Subcutaneous abdominal adipose tissue (tissue), 5 donors: ENCODE data around the gene KLF16.

ENCODE experiments used
- H3K27ac ChIP-seq: one replicate; pipeline ENCODE4 v1.7.0; 2013; ENCODE audit warnings: low read depth, mild to moderate bottlenecking, inconsistent platforms, low read length, moderate library complexity
- H3K27me3 ChIP-seq, 5 donors: one replicate each; pipeline ENCODE4 v1.7.0; 2013; ENCODE audit warnings: low read length in 5 of 5, inconsistent platforms in 1 of 5; ENCODE audit not compliant: control insufficient read depth in 5 of 5, insufficient read depth in 4 of 5
- H3K36me3 ChIP-seq, 5 donors: one replicate each; pipeline ENCODE4 v1.7.0; 2013; ENCODE audit warnings: low read length in 5 of 5; ENCODE audit not compliant: control insufficient read depth in 5 of 5, insufficient read depth in 5 of 5
- H3K4me1 ChIP-seq, 5 donors: one replicate each; pipeline ENCODE4 v1.7.0; 2013; ENCODE audit warnings: low read length in 5 of 5, mild to moderate bottlenecking in 3 of 5, moderate library complexity in 1 of 5; ENCODE audit not compliant: control insufficient read depth in 5 of 5, insufficient read depth in 5 of 5
- H3K4me3 ChIP-seq, 5 donors: one replicate each; pipeline ENCODE4 v1.7.0; 2013; ENCODE audit warnings: low read length in 5 of 5, low read depth in 1 of 5
- H3K9ac ChIP-seq, 5 donors: one replicate each; pipeline ENCODE4 v1.7.0; 2013; ENCODE audit warnings: low read length in 5 of 5, mild to moderate bottlenecking in 4 of 5, moderate library complexity in 3 of 5
- H3K9me3 ChIP-seq, 5 donors: one replicate each; pipeline ENCODE4 v1.7.0; 2013; ENCODE audit warnings: low read length in 5 of 5; ENCODE audit not compliant: control insufficient read depth in 5 of 5
- donor health status: healthy.
- donor health status: healthy.
- donor health status: healthy.
- donor health status: healthy.
- donor health status: healthy.

The KLF16 gene

DNA sequence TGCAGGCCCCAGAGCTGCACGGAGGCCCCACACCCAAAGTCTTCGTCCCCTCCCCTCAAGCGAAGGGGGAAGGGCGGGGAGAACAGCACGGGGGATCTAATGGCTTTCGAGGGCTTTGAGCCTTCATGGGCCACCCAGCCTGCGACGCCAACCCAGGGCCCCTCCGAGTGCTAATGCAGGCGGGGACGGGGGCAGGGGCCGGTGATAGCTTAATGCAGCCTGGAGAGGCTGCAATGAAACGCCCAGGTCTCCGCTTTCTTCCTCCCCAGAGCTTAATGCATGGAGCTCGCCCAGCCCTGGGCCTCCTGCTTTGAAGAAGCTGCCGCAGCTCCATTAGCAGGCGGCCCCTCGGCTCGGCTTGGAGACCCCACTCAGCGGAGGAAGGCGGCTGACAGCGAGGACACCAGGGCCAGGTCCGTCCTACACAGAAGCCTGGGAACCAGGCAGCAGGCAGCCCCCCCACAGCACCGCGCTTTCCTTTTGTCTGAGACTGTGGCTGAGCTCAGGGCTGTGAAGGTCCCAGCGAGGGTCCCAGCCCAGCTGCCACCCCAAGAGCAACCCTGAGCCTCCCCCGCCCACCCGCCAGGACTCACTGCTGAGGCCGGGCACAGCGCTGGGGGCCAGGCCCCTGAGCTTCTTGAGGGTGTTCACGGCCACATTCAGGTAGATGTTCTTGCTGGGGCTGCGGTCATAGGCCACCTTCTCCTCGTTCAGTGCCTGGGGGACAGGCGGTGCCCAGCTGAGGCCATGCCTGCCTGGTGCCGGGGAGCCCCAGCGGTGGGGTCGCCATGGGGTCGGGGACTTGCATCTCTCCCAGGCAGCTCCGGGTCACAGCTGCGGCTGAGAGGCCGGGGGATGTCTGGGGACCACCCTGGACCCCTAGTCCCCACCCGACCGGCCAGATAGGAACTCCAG lies 43.8 kb downstream of the KLF16 start:
- H3K4me3 ChIP-seq = no peak overlapping the region
- H3K9ac ChIP-seq = no peak overlapping the region
- H3K36me3 ChIP-seq = peaks cover 0 to 97% (median 86%) of the 10 kb centered on the region in 5 donors
- H3K27me3 ChIP-seq = no peaks in the 10 kb centered on the region
- H3K27ac ChIP-seq = no peak overlapping the region
- no peaks in the 10 kb centered on the region for H3K9me3 ChIP-seq
- no peaks in the 10 kb centered on the region for H3K4me1 ChIP-seq

DNA sequence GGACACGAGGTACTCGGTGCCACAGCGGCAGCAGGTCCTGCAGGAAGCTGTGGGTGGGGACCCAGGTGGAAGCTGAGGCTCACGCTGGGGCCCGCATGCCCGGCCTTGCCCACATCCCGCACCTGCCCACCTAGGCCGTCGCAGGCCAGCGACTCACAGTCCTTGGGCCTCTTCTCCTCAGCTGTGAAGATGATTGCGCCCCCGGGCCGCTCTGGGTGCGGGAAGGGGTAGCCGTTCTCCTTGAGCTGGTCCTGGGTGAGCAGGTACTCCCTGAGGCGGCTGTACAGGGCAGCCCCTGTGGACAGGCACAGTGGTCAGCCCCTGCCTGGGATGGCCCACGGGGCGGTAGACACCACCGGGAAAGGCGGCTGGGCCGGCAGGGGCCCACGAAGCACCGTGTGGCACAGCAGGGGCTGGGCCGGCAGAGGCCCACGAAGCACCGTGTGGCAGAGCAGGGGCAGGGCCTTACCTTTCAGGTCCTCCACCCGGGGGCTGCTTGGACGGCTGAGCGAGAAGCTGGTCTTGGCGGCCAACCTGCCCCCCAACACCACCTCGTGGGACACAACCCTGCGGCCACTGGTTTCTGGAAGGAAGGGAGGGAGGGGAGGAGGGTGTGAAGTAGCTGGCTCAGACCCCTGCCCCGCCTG lies 44.7 kb downstream of the KLF16 start:
- Histone ChIP-seq H3K4me1 (no peaks in the 10 kb centered on the region), H3K27ac (no peak overlapping the region), H3K9ac (no peak overlapping the region), H3K27me3 (no peaks in the 10 kb centered on the region), H3K4me3 (no peak overlapping the region), H3K36me3 (peaks cover 0 to 89% (median 77%) of the 10 kb centered on the region in 5 donors), H3K9me3 (no peaks in the 10 kb centered on the region)

GRCh38 chr19:1817553-1818179 lies 45.7 kb downstream of the KLF16 start:
- H3K36me3 ChIP-seq = peaks cover 0 to 79% (median 67%) of the 10 kb centered on the region in 5 donors
- H3K27me3 ChIP-seq = no peaks in the 10 kb centered on the region
- H3K4me1 ChIP-seq = peaks cover 0 to 9% (median 8%) of the 10 kb centered on the region in 5 donors

GRCh38 chr19:1816530-1817298 lies 46.7 kb downstream of the KLF16 start:
- peaks cover 0 to 16% (median 14%) of the 10 kb centered on the region in 5 donors for H3K4me1 ChIP-seq
- no peak overlapping the region for H3K27ac ChIP-seq
- H3K9ac ChIP-seq = no peak overlapping the region
- H3K4me3 ChIP-seq = no peak overlapping the region
- no peaks in the 10 kb centered on the region for H3K27me3 ChIP-seq
- H3K36me3 ChIP-seq = peaks cover 0 to 69% (median 58%) of the 10 kb centered on the region in 5 donors
- no peaks in the 10 kb centered on the region for H3K9me3 ChIP-seq

More at GRCh38 chr19:1817553-1818179, 45.7 kb downstream of the KLF16 start:
- no peak overlapping the region for H3K9ac ChIP-seq
- H3K27ac ChIP-seq = no peak overlapping the region
- no peak overlapping the region for H3K4me3 ChIP-seq
- no peaks in the 10 kb centered on the region for H3K9me3 ChIP-seq

DNA sequence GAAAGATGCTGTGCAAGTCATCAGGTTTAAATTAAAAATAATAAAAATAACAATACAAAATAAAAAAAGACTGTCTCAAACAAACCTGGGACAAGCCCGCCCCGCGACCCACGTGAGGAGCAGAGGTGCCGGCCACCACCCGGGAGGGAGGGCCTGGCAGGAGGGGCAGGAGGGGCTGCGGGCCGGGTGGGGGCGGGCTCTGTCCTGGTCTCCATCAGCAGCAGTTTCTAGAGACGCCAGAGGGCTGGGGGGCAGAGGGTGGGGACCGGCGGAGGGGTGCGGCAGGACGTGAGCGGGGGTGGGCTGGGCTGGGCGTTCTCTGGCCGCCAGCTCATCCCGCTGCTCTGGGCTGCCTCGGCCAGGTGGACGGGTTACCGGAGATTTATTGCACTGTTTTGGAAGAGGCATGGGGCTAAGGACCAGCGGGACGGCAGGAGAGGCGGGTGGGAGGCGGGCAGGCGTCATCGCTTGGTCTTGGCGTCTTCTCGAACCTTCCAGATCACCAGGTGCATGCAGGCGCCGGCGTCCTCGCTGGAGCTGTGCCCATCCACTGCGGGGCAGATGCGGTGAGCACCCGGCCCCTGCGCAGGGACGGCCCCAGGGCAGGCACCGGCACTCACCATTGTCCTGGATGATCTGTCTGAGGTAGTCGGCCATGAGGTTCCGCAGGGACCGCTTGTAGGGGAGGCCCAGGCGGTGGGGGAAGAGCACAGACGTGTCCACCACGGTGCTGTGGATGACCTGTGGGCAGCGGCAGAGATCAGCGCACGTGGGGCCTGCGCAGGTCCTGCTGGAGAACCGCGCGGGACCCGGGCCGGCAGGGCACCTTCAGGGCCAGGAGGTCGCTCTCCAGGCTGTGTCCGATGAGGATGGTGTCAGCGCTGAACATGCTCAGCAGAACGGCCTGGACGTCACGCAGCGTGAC lies 47.5 kb downstream of the KLF16 start:
- Histone ChIP-seq H3K36me3 (peaks cover 0 to 61% (median 52%) of the 10 kb centered on the region in 5 donors), H3K9me3 (no peaks in the 10 kb centered on the region), H3K4me1 (peaks cover 0 to 20% (median 15%) of the 10 kb centered on the region in 5 donors), H3K4me3 (no peak overlapping the region), H3K9ac (no peak overlapping the region), H3K27ac (no peak overlapping the region), H3K27me3 (no peaks in the 10 kb centered on the region)

DNA sequence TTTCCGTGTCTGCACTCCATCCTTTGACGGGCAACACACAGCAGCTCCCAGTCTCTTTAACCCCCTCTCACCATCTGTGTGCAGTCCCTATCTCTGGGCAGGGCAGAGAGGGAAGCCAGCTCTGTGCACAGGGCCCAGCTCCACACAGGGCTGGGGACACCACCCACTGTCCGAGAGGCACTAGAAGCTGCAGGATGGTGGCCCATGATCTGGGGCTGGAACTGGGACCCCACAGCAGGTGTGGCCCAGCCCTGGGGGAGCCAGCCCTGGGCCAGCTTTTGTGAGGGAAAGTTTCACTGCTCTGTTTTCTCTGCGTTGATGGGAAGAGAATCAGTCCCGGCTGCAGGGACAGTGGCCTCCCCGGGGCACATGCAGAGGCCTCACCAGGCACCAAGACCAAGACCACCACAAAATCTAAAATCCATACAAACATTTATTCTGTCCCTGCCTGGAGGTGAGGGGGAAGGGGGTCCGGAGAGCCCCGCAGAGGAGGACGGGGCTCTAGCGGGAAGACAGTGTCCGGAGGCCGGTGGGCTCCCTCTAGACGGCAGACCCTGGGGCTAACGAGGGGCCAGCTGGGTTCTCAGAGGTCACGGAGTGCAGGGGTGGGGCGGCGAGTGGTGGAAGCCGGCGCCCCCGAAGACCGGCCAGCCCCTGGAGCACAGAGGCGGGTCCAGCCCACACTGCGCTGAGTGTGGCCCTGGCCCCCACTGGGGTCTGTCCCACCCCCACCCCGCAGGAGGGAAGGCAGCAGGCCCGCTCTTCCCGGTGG lies 48.4 kb downstream of the KLF16 start:
- Histone ChIP-seq H3K36me3 (peaks cover 0 to 52% (median 44%) of the 10 kb centered on the region in 5 donors), H3K9me3 (no peaks in the 10 kb centered on the region), H3K27me3 (no peaks in the 10 kb centered on the region), H3K9ac (no peak overlapping the region), H3K27ac (no peak overlapping the region), H3K4me3 (no peak overlapping the region), H3K4me1 (peaks cover 0 to 20% (median 15%) of the 10 kb centered on the region in 5 donors)

- no peak overlapping the region for H3K4me3 ChIP-seq
- no peaks in the 10 kb centered on the region for H3K27me3 ChIP-seq
- H3K4me1 ChIP-seq = peaks cover 0 to 20% (median 15%) of the 10 kb centered on the region in 5 donors
- no peak overlapping the region for H3K27ac ChIP-seq
- no peaks in the 10 kb centered on the region for H3K9me3 ChIP-seq
- no peak overlapping the region for H3K9ac ChIP-seq
- peaks cover 0 to 46% (median 38%) of the 10 kb centered on the region in 5 donors for H3K36me3 ChIP-seq
These were observed 49.0 kb downstream of the KLF16 start for GRCh38 chr19:1814391-1814790.

GRCh38 chr19:1813192-1814182 lies 49.9 kb downstream of the KLF16 start:
- Histone ChIP-seq H3K27ac (no peak overlapping the region), H3K9me3 (no peaks in the 10 kb centered on the region), H3K36me3 (peaks cover 0 to 37% (median 30%) of the 10 kb centered on the region in 5 donors), H3K27me3 (no peaks in the 10 kb centered on the region), H3K4me1 (peaks cover 0 to 20% (median 15%) of the 10 kb centered on the region in 5 donors), H3K4me3 (peak overlapping the region; percentile 46 to 78 (median 65)), H3K9ac (peak overlapping the region in 4 of 5 donors; percentile 5 to 73 (median 54))
